ENCODE results near the gene CENPB. TPM values are rescaled to one million over a fixed set of nuclear protein-coding genes. Genes with fewer than 3 reads are reported as not detected.
A peak's percentile ranks its signal among the peaks of the same experiment; 100 is the strongest.

Gene CENPB
- polyA plus RNA-seq, 1 donor from 2014 or later = 37.9 TPM

- peak overlapping the region; percentile 82 for H3K4me3 ChIP-seq (ENCODE audit: low read length)
- no peaks in the 10 kb centered on the region for H3K9me2 ChIP-seq (ENCODE audit: insufficient read depth, low read length)
- H3K36me3 ChIP-seq (ENCODE audit: insufficient read depth, low read length) = no peaks in the 10 kb centered on the region
- no peak overlapping the region for H3K27ac ChIP-seq (ENCODE audit: low read length)
- H3K9me3 ChIP-seq (ENCODE audit: low read length) = no peaks in the 10 kb centered on the region
- TF ChIP-seq SMC3 (conservative IDR thresholded peaks at IDR 0.05; ENCODE audit: poor library complexity) (no peak), MXI1 (conservative IDR thresholded peaks at IDR 0.05; ENCODE audit: poor library complexity, severe bottlenecking) (no peak), POLR2AphosphoS5 (IDR thresholded peaks at IDR 0.05) (no peak), TAF1 (IDR thresholded peaks at IDR 0.05; ENCODE audit: low read depth) (no peak), RAD21 (conservative IDR thresholded peaks at IDR 0.05) (no peak), EP300 (conservative IDR thresholded peaks at IDR 0.05; ENCODE audit: poor library complexity, severe bottlenecking) (no peak), EZH2 (IDR thresholded peaks at IDR 0.05; ENCODE audit: borderline replicate concordance, insufficient read depth, low read length, poor library complexity, severe bottlenecking) (no peak)
- TF ChIP-seq, protein P1, sequence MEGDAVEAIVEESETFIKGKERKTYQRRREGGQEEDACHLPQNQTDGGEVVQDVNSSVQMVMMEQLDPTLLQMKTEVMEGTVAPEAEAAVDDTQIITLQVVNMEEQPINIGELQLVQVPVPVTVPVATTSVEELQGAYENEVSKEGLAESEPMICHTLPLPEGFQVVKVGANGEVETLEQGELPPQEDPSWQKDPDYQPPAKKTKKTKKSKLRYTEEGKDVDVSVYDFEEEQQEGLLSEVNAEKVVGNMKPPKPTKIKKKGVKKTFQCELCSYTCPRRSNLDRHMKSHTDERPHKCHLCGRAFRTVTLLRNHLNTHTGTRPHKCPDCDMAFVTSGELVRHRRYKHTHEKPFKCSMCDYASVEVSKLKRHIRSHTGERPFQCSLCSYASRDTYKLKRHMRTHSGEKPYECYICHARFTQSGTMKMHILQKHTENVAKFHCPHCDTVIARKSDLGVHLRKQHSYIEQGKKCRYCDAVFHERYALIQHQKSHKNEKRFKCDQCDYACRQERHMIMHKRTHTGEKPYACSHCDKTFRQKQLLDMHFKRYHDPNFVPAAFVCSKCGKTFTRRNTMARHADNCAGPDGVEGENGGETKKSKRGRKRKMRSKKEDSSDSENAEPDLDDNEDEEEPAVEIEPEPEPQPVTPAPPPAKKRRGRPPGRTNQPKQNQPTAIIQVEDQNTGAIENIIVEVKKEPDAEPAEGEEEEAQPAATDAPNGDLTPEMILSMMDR (IDR thresholded peaks at IDR 0.05; ENCODE audit: poor library complexity, severe bottlenecking) = no peak
- TF ChIP-seq, protein P2, sequence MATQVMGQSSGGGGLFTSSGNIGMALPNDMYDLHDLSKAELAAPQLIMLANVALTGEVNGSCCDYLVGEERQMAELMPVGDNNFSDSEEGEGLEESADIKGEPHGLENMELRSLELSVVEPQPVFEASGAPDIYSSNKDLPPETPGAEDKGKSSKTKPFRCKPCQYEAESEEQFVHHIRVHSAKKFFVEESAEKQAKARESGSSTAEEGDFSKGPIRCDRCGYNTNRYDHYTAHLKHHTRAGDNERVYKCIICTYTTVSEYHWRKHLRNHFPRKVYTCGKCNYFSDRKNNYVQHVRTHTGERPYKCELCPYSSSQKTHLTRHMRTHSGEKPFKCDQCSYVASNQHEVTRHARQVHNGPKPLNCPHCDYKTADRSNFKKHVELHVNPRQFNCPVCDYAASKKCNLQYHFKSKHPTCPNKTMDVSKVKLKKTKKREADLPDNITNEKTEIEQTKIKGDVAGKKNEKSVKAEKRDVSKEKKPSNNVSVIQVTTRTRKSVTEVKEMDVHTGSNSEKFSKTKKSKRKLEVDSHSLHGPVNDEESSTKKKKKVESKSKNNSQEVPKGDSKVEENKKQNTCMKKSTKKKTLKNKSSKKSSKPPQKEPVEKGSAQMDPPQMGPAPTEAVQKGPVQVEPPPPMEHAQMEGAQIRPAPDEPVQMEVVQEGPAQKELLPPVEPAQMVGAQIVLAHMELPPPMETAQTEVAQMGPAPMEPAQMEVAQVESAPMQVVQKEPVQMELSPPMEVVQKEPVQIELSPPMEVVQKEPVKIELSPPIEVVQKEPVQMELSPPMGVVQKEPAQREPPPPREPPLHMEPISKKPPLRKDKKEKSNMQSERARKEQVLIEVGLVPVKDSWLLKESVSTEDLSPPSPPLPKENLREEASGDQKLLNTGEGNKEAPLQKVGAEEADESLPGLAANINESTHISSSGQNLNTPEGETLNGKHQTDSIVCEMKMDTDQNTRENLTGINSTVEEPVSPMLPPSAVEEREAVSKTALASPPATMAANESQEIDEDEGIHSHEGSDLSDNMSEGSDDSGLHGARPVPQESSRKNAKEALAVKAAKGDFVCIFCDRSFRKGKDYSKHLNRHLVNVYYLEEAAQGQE (IDR thresholded peaks at IDR 0.05; ENCODE audit: borderline replicate concordance) = no peak
- H3K9ac ChIP-seq (ENCODE audit: low read length) = no peak overlapping the region
- H4K20me1 ChIP-seq (ENCODE audit: insufficient read depth) = no peaks in the 10 kb centered on the region
- no peak overlapping the region for H3K4me2 ChIP-seq (ENCODE audit: low read length)
- H3F3A ChIP-seq (ENCODE audit: insufficient read depth, low read length, poor library complexity, severe bottlenecking) = no peaks in the 10 kb centered on the region
- peaks cover 10% of the 10 kb centered on the region for H3K79me2 ChIP-seq (replicated peaks; ENCODE audit: insufficient read depth, low read length)
- no peak overlapping the region for H2AFZ ChIP-seq (ENCODE audit: low read depth, low read length)
- no peaks in the 10 kb centered on the region for H3K27me3 ChIP-seq (ENCODE audit: insufficient read depth, low read depth, low read length)
These were observed 2.2 kb downstream of the CENPB start for GRCh38 chr20:3784216-3784853.

GRCh38 chr20:3783511-3784195 is 2.9 kb downstream of the CENPB start:
- H2AFZ ChIP-seq (ENCODE audit: low read depth, low read length) = no peak overlapping the region
- H3K9me2 ChIP-seq (ENCODE audit: insufficient read depth, low read length) = no peaks in the 10 kb centered on the region
- TF ChIP-seq, protein P2 (IDR thresholded peaks at IDR 0.05; ENCODE audit: borderline replicate concordance) = no peak
- TF ChIP-seq, protein P1 (IDR thresholded peaks at IDR 0.05; ENCODE audit: poor library complexity, severe bottlenecking) = no peak
- TF ChIP-seq SMC3 (conservative IDR thresholded peaks at IDR 0.05; ENCODE audit: poor library complexity) (no peak), RAD21 (conservative IDR thresholded peaks at IDR 0.05) (no peak), MXI1 (conservative IDR thresholded peaks at IDR 0.05; ENCODE audit: poor library complexity, severe bottlenecking) (no peak), TAF1 (IDR thresholded peaks at IDR 0.05; ENCODE audit: low read depth) (no peak), POLR2AphosphoS5 (IDR thresholded peaks at IDR 0.05) (no peak), EP300 (conservative IDR thresholded peaks at IDR 0.05; ENCODE audit: poor library complexity, severe bottlenecking) (no peak), EZH2 (IDR thresholded peaks at IDR 0.05; ENCODE audit: borderline replicate concordance, insufficient read depth, low read length, poor library complexity, severe bottlenecking) (no peak)
- no peaks in the 10 kb centered on the region for H3F3A ChIP-seq (ENCODE audit: insufficient read depth, low read length, poor library complexity, severe bottlenecking)
- H3K27ac ChIP-seq (ENCODE audit: low read length) = no peak overlapping the region
- peak overlapping the region; percentile 82 for H3K4me3 ChIP-seq (ENCODE audit: low read length)
- H3K27me3 ChIP-seq (ENCODE audit: insufficient read depth, low read depth, low read length) = peaks cover 5% of the 10 kb centered on the region
- H3K9ac ChIP-seq (ENCODE audit: low read length) = no peak overlapping the region
- peaks cover 10% of the 10 kb centered on the region for H3K79me2 ChIP-seq (replicated peaks; ENCODE audit: insufficient read depth, low read length)
- no peaks in the 10 kb centered on the region for H4K20me1 ChIP-seq (ENCODE audit: insufficient read depth)
- no peaks in the 10 kb centered on the region for H3K36me3 ChIP-seq (ENCODE audit: insufficient read depth, low read length)
- H3K9me3 ChIP-seq (ENCODE audit: low read length) = no peaks in the 10 kb centered on the region
- no peak overlapping the region for H3K4me2 ChIP-seq (ENCODE audit: low read length)

Measured in neural cell (in vitro differentiated cells).